ENCODE results near the gene PREP. TPM values are rescaled to one million over a fixed set of nuclear protein-coding genes. Genes with fewer than 3 reads are reported as not detected.

PREP gene
- total RNA-seq, 1 experiment from 2014 or later: 9.0 TPM

DNA sequence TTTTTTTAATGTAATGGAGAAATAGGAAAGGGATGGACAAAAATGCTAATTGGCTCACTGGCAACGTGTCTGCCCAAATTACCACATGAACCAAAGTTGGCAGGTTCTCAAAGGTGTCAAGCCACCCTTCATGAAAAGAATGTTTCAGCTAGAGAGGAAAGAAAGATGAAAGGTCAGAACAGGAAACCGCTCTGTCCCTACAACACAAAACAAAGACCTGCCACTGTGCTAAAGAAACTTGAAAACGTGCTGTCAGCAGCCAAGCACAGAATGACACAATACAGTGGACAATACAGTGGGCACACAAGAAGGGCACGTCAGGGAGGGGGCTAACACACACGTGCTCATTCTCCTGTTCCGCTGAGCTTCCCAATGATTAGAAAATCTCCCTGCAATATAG, 4.9 kb downstream of the PREP start:
- DNase-seq (ENCODE audit: low spot score): no peak

DNA sequence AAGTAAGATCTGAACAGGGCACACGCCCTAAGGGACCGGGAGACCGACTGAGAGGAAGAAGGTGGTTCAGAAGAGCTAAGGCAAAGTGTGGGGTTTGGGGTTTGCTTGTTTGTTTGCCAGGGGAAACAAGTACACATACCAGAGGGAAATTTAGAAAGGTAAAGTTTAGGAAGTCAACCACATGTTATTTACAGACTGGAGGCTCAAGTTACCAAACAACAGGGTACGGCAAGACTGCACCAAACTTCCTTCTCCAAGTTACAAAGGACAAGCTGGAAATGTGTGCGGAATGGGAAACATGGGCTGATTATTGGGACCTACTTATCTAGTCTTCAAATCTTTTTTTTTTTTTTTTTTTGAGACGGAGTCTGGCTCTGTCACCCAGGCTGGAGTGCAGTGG, 11.2 kb downstream of the PREP start:
- DNase-seq (ENCODE audit: low spot score): no peak

DNA sequence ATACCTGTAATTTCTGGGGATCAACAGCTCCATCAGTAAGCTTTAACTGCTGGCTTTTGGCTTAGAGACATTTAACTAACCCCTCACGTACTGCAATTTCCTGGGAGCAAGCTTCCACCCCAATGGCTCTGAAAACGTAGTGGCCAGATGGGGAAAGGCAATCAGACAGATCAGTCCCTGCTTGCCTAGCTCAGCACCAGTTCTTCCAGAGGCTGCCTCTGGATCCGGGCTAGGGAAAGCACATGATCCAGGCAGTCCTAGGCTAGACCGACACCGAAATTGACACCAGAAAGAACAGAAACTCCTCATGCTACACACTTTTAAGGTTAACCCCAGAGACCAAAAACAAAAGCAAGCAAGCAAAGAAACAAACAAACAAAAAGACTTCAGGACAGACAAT, 13.3 kb downstream of the PREP start:
- no peak for DNase-seq (ENCODE audit: low spot score)

DNA sequence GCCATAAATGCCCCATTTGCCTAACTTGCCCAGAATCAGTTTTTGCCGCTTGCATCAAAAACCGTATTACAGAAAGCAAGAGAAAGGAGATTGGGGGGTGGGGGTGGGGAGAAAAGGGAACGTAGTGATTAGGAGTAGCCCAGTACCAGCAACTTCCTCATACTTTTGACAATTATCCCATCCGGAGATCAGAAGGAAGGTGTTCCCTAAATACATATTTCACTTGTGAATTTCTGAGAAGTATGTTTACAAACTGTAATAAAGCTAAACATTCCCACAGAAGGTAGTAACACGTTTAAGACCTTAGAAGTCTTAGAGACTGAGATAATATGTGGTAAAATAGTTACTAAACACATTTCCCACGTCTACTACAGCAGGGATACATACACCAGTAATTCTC, 14.5 kb downstream of the PREP start:
- no peak for DNase-seq (ENCODE audit: low spot score)

DNA sequence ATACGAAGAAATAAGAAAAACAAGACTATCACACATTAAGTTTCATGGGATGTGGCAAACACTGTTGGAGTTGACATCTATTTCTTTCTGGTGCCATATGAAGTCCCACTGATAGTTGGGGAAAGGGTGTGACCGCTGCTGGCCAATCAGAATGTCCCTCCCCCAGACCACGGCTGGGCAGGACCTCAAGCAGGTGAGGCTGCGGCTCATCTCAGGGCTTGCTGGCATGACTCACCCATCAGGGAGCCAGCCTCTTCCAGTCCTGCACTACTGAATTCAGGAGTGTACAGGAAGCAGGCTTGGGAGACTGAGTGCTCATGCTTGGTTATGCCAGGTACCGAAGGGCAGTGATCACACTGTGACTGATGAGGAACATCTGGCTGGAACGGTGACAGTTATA, 18.9 kb downstream of the PREP start:
- peak; percentile 44 for DNase-seq (ENCODE audit: low spot score)

- no peak for DNase-seq (ENCODE audit: low spot score)
These were observed 19.9 kb downstream of the PREP start for GRCh38 chr6:105382958-105383357.

DNA sequence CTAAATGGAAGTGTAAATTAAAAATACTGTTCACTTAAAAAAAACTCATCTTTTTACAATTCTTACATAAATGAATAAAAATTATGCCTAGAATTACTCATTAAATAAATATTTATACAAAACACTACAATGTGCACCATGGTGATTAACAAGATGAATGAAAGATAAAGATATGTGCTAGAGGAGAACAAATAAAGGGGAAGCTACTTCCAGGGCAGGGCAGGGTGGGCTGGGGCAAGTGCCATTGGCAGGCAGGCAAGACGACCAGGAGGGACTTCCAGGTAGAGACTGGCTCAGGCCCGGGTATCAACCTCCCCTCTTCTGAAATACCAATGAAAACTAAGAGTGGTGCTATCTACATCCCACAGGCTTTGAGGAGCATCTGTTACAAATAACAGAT, 20.4 kb downstream of the PREP start:
- DNase-seq (ENCODE audit: low spot score): no peak

DNA sequence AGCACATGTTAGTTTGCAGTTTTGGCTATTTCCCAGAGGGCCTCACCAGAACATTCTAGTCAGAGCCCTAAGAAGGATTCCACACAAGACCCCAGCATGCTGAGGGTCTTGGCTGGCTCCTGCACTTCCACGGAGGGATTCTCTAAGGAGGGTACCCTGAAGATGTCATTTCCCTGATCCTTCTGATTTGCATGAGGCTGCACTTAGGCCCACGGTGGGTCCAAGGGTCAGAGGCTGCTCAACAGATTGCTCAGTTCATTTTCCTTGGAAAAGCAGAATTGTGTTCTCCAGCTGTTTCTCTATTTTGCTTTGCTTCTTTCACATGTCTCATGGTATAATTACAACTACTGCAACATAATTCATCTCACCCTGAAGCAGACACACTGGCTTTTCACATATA, 22.2 kb downstream of the PREP start:
- DNase-seq (ENCODE audit: low spot score): no peak

- no peak for DNase-seq (ENCODE audit: low spot score)
These were observed 27.1 kb downstream of the PREP start for GRCh38 chr6:105375797-105376196.

GRCh38 chr6:105374010-105374420, 28.9 kb downstream of the PREP start:
- no peak for DNase-seq (ENCODE audit: low spot score)

DNA sequence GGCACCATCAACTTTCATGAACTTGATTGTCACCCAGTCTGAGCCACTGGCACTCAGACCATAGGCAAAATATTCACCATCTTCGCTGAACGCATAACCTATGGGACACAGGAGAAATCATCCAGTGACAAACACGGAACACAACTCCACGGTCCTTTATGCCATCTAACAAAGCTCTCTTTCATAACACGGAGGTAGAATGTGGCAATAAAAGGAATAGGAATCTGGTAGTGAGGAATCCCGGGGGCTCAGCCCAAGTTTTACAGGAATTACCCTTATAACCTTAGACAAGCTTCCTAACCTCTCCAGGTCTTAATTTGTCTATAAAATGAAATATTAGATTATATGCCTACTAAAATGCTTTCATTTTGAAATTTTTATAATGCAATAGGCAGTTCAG, 29.4 kb downstream of the PREP start:
- no peak for DNase-seq (ENCODE audit: low spot score)

DNA sequence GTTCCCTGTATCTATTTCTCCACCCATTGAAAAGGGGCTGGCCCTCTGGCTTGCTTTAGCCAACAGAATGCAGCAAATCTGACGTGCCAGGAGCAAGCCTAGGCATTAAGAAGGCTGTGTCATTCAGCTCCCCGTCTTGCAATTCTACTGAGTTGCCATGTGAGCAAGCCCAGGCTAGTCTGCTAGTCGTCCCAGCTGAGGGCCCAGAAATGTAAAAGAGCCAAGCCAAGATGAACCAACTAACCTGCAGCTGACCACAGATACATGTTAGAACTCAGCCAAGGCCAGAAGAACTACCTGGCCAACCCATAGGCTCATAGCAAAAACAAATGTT, 30.1 kb downstream of the PREP start:
- DNase-seq (ENCODE audit: low spot score): no peak

GRCh38 chr6:105372142-105372848, 30.6 kb downstream of the PREP start:
- no peak for DNase-seq (ENCODE audit: low spot score)

- no peak for DNase-seq (ENCODE audit: low spot score)
These were observed 32.5 kb downstream of the PREP start for GRCh38 chr6:105370351-105370750.

DNA sequence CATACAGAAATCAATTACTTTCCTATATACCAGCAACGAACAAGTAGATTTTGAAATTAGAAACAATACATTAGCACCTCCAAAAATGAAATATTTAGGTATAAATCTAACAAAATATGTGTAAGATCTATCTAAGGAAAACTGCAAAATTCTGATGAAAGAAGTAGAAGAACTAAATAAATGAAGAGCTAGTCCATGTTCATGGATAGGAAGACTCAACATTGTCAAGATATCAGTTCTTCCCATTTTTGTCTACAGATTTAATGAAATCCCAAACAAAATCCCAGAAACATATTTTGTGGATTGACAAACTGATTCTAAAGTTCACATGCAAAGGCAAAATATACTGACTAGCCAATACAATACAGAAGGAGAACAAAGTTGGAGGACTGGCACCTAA, 33.7 kb downstream of the PREP start:
- no peak for DNase-seq (ENCODE audit: low spot score)

- DNase-seq (ENCODE audit: low spot score): no peak
These were observed 38.6 kb downstream of the PREP start for GRCh38 chr6:105364243-105364642.

DNA sequence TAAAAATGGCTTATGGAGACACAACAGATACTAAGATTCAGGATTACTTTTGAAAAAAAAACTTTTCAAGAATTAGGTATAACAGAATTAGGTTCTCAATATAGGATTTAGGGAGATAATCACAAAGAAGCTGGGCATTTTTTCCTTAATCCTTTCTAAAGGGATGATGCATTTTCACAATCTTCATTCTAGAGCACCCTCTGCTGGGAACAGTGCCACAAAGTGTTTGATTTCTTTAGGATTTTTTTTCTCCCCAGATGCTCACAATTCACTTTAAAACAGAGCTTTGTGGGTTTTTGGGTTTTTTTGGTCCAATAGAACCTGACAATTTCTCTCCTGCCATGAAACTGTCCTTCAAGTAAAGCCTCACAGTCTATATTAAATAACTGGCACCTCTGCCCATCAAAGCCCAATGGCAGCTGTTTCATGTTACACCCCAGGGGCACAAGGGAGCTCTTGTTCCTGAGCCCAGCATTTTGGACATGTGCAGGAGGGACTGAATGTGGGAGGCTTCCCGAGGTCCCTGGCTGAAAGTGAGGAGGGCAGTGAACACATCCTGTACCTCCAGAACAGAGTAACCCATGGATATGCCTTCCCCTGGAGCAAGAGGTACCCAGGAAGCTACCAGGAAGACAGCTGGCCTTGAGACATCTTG, 39.7 kb downstream of the PREP start:
- peak; percentile 25 for DNase-seq (ENCODE audit: low spot score)

DNA sequence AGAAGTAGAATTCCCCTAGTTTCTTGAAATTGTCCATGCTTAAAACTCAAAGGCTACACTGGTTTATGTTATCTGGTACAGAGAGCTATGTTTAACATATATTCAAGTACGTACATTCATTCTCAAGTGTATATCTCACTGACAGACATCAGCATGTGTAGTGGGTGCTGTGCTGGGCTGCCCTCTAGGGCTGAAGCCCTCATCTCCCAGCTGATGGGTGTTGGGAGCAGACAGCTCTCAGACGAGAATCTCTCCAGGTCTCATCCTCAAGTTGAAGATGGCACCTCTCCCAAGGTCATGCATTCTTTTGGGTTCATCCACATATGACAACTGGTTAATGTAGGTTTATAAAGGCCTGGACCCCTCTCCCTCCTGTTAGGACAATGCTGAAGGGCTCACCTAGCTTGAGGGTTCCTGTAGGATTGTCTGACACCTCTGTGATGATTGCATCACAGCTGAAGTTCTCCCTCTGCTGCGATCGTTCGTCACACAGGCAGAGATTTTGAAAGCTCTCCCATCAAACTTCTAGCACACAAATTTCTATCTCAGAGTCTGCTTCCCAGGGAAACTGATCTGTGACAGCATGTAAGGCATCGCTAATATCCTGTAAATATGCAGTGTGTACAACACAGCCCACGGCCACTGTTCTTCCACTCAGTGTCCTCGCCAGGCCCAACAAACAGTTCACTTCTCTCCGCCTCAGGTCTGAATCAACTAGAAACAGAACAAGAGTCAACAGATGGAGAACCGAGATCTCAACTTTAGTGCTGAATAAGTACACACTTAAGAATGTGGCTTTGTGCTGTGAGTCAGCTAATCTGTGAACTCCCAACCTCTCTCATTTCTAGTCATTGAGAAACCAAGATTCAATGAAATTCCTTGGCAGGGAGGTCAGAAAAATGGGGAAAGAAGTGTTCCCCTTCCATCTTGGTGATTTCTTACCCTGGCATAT, 43.2 kb downstream of the PREP start:
- peak; percentile 63 for DNase-seq (ENCODE audit: low spot score)

DNA sequence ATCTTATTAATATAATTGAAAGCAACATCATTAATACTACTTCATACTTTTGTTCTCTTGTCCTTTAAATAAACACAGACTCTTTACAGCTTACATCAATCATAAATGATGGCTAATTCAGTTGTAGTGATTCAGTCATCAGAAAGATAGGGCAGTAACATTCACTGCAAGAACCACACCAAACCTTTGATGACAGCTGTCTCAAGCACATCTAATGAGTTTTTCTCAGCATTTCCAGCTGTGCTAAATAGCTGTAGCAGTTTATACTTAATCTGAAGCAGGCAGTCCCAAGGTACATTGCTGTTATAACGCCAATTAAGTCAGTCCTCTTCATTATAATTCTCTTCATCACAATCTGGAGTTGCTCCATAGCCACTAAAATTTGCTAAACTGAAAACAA, 45.7 kb downstream of the PREP start:
- no peak for DNase-seq (ENCODE audit: low spot score)

DNA sequence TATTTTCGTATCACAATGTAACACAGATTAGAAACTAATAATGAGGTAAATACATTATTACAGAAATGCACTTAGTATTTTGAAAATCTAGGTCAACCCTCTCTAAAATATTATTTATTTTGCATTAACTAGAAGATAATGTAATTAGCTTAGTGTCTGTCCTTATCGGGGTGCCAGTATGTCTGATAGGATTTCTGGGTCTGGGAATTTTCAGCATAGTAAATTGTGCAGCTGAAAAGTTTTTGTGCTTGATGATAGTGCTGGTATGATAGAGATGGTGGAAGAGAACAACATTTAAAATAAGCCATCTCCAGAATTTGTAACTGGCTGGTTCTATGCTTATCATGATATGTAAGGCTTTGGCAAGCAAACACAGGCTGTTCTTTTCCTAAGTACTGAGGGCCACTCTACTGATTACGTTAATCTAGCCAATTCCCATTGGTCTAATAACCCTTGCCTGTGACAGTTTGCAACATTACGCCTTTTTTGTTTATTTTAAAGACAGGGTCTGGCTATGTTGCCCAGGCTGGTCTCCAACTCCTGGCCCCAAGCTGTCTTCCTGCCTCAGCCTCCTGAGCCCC, 50.8 kb downstream of the PREP start:
- DNase-seq (ENCODE audit: low spot score): no peak

- DNase-seq (ENCODE audit: low spot score): no peak
These were observed 54.0 kb downstream of the PREP start for GRCh38 chr6:105348897-105349296.

GRCh38 chr6:105346052-105346451, 56.8 kb downstream of the PREP start:
- peak; percentile 74 for DNase-seq (ENCODE audit: low spot score)
